Neural crest cell (in vitro differentiated cells): ENCODE results near the gene COX10. TPM values are rescaled to one million over a fixed set of nuclear protein-coding genes. Genes with fewer than 3 reads are reported as not detected.

Source experiments
- DNase-seq: peaks from one replicate; pipeline ENCODE4 v3.0.0; 2021; ENCODE audit warnings: low read depth, mixed read lengths, low spot score
- H3K27ac Mint-ChIP-seq: one replicate; pipeline ENCODE4 v1.8.0; 2021; ENCODE audit warnings: mild to moderate bottlenecking, mixed read lengths; ENCODE audit not compliant: unreplicated experiment
- H3K27me3 Mint-ChIP-seq: 2 replicates; pipeline ENCODE4 v1.8.0; 2021; ENCODE audit warnings: low read depth, mild to moderate bottlenecking, mixed read lengths
- H3K36me3 Mint-ChIP-seq: 2 replicates; pipeline ENCODE4 v1.8.0; 2021; ENCODE audit warnings: low read depth, mild to moderate bottlenecking, mixed read lengths
- H3K4me1 Mint-ChIP-seq: 2 replicates; pipeline ENCODE4 v1.8.0; 2021; ENCODE audit warnings: mixed read lengths
- H3K4me3 Mint-ChIP-seq: one replicate; pipeline ENCODE4 v1.8.0; 2021; ENCODE audit warnings: mild to moderate bottlenecking, mixed read lengths
- H3K9me3 Mint-ChIP-seq: 2 replicates; pipeline ENCODE4 v1.8.0; 2021; ENCODE audit warnings: mixed read lengths
- total RNA-seq: library from RNA; stranded (reverse); gene quantifications from 2 replicates; pipeline ENCODE4 v1.2.1, GENCODE V29; 2021
- TF ChIP-seq, protein P1 (sequence below): fragments of 200-600 bp; sonication (generic); conservative IDR thresholded peaks from 2 replicates; pipeline ENCODE4 v1.5.0; 2021; ENCODE audit warnings: antibody characterized with exemption, mild to moderate bottlenecking

COX10 gene
- total RNA-seq, 1 donor from 2014 or later = 19.3 TPM

- TF ChIP-seq, protein P1, sequence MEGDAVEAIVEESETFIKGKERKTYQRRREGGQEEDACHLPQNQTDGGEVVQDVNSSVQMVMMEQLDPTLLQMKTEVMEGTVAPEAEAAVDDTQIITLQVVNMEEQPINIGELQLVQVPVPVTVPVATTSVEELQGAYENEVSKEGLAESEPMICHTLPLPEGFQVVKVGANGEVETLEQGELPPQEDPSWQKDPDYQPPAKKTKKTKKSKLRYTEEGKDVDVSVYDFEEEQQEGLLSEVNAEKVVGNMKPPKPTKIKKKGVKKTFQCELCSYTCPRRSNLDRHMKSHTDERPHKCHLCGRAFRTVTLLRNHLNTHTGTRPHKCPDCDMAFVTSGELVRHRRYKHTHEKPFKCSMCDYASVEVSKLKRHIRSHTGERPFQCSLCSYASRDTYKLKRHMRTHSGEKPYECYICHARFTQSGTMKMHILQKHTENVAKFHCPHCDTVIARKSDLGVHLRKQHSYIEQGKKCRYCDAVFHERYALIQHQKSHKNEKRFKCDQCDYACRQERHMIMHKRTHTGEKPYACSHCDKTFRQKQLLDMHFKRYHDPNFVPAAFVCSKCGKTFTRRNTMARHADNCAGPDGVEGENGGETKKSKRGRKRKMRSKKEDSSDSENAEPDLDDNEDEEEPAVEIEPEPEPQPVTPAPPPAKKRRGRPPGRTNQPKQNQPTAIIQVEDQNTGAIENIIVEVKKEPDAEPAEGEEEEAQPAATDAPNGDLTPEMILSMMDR = no peak
- Mint-ChIP-seq H3K9me3 (peaks cover 13% of the 10 kb centered on the region), H3K27ac (no peak overlapping the region), H3K27me3 (no peaks in the 10 kb centered on the region), H3K4me1 (no peaks in the 10 kb centered on the region), H3K4me3 (no peak overlapping the region), H3K36me3 (peaks cover 40% of the 10 kb centered on the region)
- DNase-seq = no peak
Observed at GRCh38 chr17:14211246-14211645, 141.9 kb downstream of the COX10 start.

GRCh38 chr17:14211801-14212200, 142.5 kb downstream of the COX10 start:
- peaks cover 40% of the 10 kb centered on the region for H3K36me3 Mint-ChIP-seq
- DNase-seq = no peak
- H3K27me3 Mint-ChIP-seq = no peaks in the 10 kb centered on the region
- H3K27ac Mint-ChIP-seq = no peak overlapping the region
- H3K9me3 Mint-ChIP-seq = peaks cover 13% of the 10 kb centered on the region
- TF ChIP-seq, protein P1 = no peak
- no peak overlapping the region for H3K4me3 Mint-ChIP-seq
- no peaks in the 10 kb centered on the region for H3K4me1 Mint-ChIP-seq

- peaks cover 40% of the 10 kb centered on the region for H3K36me3 Mint-ChIP-seq
- H3K27ac Mint-ChIP-seq = peak overlapping the region; percentile 39
- no peaks in the 10 kb centered on the region for H3K27me3 Mint-ChIP-seq
- H3K4me1 Mint-ChIP-seq = no peaks in the 10 kb centered on the region
- no peak overlapping the region for H3K4me3 Mint-ChIP-seq
- H3K9me3 Mint-ChIP-seq = peaks cover 13% of the 10 kb centered on the region
- no peak for DNase-seq
- TF ChIP-seq, protein P1 = no peak
Observed at GRCh38 chr17:14212401-14212800, 143.1 kb downstream of the COX10 start.

DNA sequence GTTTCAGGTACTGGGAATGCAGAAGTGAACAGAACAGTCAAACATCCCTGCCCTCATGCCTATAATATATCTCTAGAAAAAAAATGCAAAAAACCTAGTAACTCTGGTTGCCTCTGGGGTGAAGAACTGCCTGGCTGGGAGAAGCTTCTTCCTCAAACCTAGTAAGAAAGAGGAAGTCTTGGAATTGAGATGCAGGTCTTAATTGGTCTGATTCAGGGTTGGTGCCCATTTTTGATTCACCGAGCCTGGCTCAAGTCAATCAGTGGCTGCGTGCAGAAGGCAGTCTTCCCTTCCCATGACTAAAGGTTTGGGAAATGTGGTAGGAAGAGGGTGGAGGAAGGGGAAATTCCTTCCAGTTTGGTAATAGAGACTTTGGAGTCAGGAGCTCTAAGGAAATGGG, 145.0 kb downstream of the COX10 start:
- peaks cover 13% of the 10 kb centered on the region for H3K9me3 Mint-ChIP-seq
- H3K4me3 Mint-ChIP-seq = no peak overlapping the region
- no peaks in the 10 kb centered on the region for H3K4me1 Mint-ChIP-seq
- DNase-seq = no peak
- H3K27me3 Mint-ChIP-seq = no peaks in the 10 kb centered on the region
- TF ChIP-seq, protein P1 = no peak
- no peak overlapping the region for H3K27ac Mint-ChIP-seq
- peaks cover 35% of the 10 kb centered on the region for H3K36me3 Mint-ChIP-seq

DNA sequence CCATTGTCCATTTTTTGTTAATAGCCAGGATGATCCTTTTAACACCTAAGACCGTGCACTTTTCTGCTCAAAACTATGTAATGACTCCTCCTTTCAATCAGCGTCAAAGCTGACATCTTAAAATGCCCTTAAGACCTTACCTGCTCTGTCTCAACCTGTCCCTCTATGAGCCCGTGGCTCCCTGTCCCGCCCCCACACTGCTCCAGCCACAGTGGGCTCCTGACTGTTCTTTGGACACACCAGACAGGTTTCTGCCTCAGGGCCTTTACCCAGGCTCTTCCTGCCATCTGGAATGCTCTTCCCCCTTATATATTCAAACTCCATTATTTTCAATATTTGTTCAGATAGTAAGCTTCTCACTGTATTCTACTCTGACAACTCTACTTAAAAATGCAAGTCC, 153.3 kb downstream of the COX10 start:
- TF ChIP-seq, protein P1 = no peak
- no peak overlapping the region for H3K27ac Mint-ChIP-seq
- H3K27me3 Mint-ChIP-seq = no peaks in the 10 kb centered on the region
- peaks cover 5% of the 10 kb centered on the region for H3K36me3 Mint-ChIP-seq
- no peaks in the 10 kb centered on the region for H3K9me3 Mint-ChIP-seq
- no peak overlapping the region for H3K4me3 Mint-ChIP-seq
- H3K4me1 Mint-ChIP-seq = peaks cover 5% of the 10 kb centered on the region
- DNase-seq = no peak
